A673 (cell line): ENCODE measurements around the gene ZBED6. TPM values are rescaled to one million over a fixed set of nuclear protein-coding genes. Genes with fewer than 3 reads are reported as not detected.

Experiments
- BruUV-seq: library from RNA; stranded (reverse); fragments of 400-500 nt; replicated peaks from 2 replicates; lab custom pipeline; 2021; lab: Mats Ljungman, UMichigan
- CTCF ChIA-PET: fragments of 300-600 bp; sonication (Branson Sonifier 250); formaldehyde crosslinking; loops from one replicate; lab custom pipeline; 2022; ENCODE audit warnings: antibody characterized with exemption; lab: Charles Lee
- POLR2A ChIA-PET: fragments of 300-600 bp; sonication (Branson Sonifier 250); formaldehyde crosslinking; loops from one replicate; lab custom pipeline; 2022; ENCODE audit warnings: antibody characterized with exemption; ENCODE audit not compliant: low non-redundant PET; lab: Charles Lee
- DNase-seq: peaks from one replicate; pipeline ENCODE4 v3.0.0-alpha.2; 2015; ENCODE audit warnings: low spot score
- H3K27ac ChIP-seq: fragments of 200-600 bp; sonication (generic); 2 replicates; pipeline ENCODE4 v1.5.1; 2016; ENCODE audit warnings: mixed run types, low read depth, mild to moderate bottlenecking, mixed read lengths, antibody characterized with exemption, low read length; ENCODE audit not compliant: poor library complexity, severe bottlenecking
- H3K27me3 ChIP-seq: fragments of 200-600 bp; sonication (generic); replicated peaks from 2 replicates; pipeline ENCODE4 v1.6.1; 2017; ENCODE audit warnings: mixed run types, low read depth, mild to moderate bottlenecking, mixed read lengths, antibody characterized with exemption, low read length; ENCODE audit not compliant: insufficient read depth, poor library complexity
- H3K36me3 ChIP-seq: fragments of 200-600 bp; sonication (generic); 2 replicates; pipeline ENCODE4 v1.6.1; 2016; ENCODE audit warnings: mixed run types, mild to moderate bottlenecking, mixed read lengths, antibody characterized with exemption, low read length; ENCODE audit not compliant: insufficient read depth, poor library complexity, severe bottlenecking
- H3K4me1 ChIP-seq: fragments of 200-600 bp; sonication (generic); 2 replicates; pipeline ENCODE4 v1.6.1; 2017; ENCODE audit warnings: mixed run types, mild to moderate bottlenecking, mixed read lengths, antibody characterized with exemption, low read length; ENCODE audit not compliant: insufficient read depth, poor library complexity, severe bottlenecking
- H3K4me3 ChIP-seq: fragments of 200-600 bp; sonication (generic); 2 replicates; pipeline ENCODE4 v1.5.1; 2016; ENCODE audit warnings: low read depth, mixed run types, mild to moderate bottlenecking, mixed read lengths, low read length; ENCODE audit not compliant: poor library complexity, severe bottlenecking
- H3K9me3 ChIP-seq: fragments of 200-600 bp; sonication (generic); 2 replicates; pipeline ENCODE4 v1.6.1; 2016; ENCODE audit warnings: mixed run types, low read depth, mild to moderate bottlenecking, mixed read lengths, antibody characterized with exemption, low read length; ENCODE audit not compliant: poor library complexity, severe bottlenecking
- CTCF ChIP-seq: fragments of 300-800, 200-600 bp; sonication (generic); conservative IDR thresholded peaks from 2 replicates; pipeline ENCODE4 v1.5.1; 2017; ENCODE audit warnings: low read depth, mild to moderate bottlenecking, antibody characterized with exemption, low read length, moderate library complexity, mixed read lengths
- EZH2 ChIP-seq: fragments of 200-600 bp; sonication (generic); IDR thresholded peaks from 2 replicates; pipeline ENCODE4 v1.6.1; 2017; ENCODE audit warnings: borderline replicate concordance, low read depth, mild to moderate bottlenecking, mixed read lengths, antibody characterized with exemption, low read length; ENCODE audit not compliant: poor library complexity, severe bottlenecking
- intact Hi-C: fragments of 100-400 bp; cut with micrococcal nuclease; formaldehyde crosslinking; loops from one replicate; pipeline ENCODE4 v1.10.0; 2022; ENCODE audit not compliant: unreplicated experiment
- total RNA-seq: library from RNA; stranded (reverse); gene quantifications from 2 replicates; pipeline ENCODE4 v1.2.3, GENCODE V29; 2021

The ZBED6 gene
- total RNA-seq, 1 experiment from 2014 or later: 29.6 TPM

DNA sequence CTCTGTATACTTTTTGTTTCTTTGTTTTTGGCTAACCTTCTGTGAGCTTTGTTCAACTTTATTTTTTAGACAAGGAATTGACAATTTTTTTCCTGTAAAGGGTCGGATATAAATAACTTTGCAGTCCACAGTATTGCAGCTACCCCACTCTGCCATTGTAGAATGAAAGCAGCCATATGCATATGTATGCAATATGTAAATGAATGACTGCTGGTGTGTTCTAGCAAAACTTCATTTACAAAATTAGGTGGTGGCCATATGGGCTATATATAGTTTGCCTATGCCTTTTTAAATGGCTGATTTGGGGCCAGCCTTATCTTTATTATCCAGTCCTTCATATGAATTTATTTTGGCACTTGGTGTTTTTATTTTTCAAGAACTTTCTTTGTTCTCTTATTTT lies 48.0 kb downstream of the ZBED6 start:
- H3K27me3 ChIP-seq: no peaks in the 10 kb centered on the region
- H3K27ac ChIP-seq: no peak overlapping the region
- H3K4me3 ChIP-seq: no peak overlapping the region
- ChIA-PET POLR2A (no interaction called here), CTCF (no interaction called here)
- H3K36me3 ChIP-seq: peaks cover 68% of the 10 kb centered on the region
- intact Hi-C loops: no loop called here
- no peaks in the 10 kb centered on the region for H3K9me3 ChIP-seq
- no peak for DNase-seq
- TF ChIP-seq EZH2 (no peak), CTCF (no peak)
- peaks cover 8% of the 10 kb centered on the region for H3K4me1 ChIP-seq
- no TSS peak for BruUV-seq

Other genes with a start within 250 kb of the ZBED6 start
- gene ATP2B4, start 168.8 kb upstream of the ZBED6 start, total RNA-seq: 16.1 and 19.5 TPM in 2 replicates
- 0.26 and 0.43 TPM in 2 replicates for gene LAX1, start 30.4 kb upstream of the ZBED6 start, total RNA-seq
- 95.3 and 103 TPM in 2 replicates for gene ZC3H11A, start within 50 bp of the ZBED6 start, total RNA-seq
- 315 and 358 TPM in 2 replicates for gene SNRPE, start 66.0 kb downstream of the ZBED6 start, total RNA-seq